ENCODE measurements around the gene GP9.

- TF ChIP-seq CTCF (IDR thresholded peaks at IDR 0.05; ENCODE audit: poor library complexity, severe bottlenecking) (no peak), EP300 (conservative IDR thresholded peaks at IDR 0.05; ENCODE audit: poor library complexity, severe bottlenecking) (no peak), POLR2AphosphoS5 (IDR thresholded peaks at IDR 0.05) (no peak), EZH2 (IDR thresholded peaks at IDR 0.05; ENCODE audit: borderline replicate concordance, insufficient read depth, low read length, poor library complexity, severe bottlenecking) (no peak), TAF1 (IDR thresholded peaks at IDR 0.05; ENCODE audit: low read depth) (no peak), RAD21 (conservative IDR thresholded peaks at IDR 0.05) (no peak), MXI1 (conservative IDR thresholded peaks at IDR 0.05; ENCODE audit: poor library complexity, severe bottlenecking) (no peak)
- TF ChIP-seq, protein P1, sequence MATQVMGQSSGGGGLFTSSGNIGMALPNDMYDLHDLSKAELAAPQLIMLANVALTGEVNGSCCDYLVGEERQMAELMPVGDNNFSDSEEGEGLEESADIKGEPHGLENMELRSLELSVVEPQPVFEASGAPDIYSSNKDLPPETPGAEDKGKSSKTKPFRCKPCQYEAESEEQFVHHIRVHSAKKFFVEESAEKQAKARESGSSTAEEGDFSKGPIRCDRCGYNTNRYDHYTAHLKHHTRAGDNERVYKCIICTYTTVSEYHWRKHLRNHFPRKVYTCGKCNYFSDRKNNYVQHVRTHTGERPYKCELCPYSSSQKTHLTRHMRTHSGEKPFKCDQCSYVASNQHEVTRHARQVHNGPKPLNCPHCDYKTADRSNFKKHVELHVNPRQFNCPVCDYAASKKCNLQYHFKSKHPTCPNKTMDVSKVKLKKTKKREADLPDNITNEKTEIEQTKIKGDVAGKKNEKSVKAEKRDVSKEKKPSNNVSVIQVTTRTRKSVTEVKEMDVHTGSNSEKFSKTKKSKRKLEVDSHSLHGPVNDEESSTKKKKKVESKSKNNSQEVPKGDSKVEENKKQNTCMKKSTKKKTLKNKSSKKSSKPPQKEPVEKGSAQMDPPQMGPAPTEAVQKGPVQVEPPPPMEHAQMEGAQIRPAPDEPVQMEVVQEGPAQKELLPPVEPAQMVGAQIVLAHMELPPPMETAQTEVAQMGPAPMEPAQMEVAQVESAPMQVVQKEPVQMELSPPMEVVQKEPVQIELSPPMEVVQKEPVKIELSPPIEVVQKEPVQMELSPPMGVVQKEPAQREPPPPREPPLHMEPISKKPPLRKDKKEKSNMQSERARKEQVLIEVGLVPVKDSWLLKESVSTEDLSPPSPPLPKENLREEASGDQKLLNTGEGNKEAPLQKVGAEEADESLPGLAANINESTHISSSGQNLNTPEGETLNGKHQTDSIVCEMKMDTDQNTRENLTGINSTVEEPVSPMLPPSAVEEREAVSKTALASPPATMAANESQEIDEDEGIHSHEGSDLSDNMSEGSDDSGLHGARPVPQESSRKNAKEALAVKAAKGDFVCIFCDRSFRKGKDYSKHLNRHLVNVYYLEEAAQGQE (IDR thresholded peaks at IDR 0.05; ENCODE audit: borderline replicate concordance) = no peak
Measured at GRCh38 chr3:129057249-129057648, 3.3 kb upstream of the GP9 start.
